Measurements from ENCODE around the gene KRT35. TPM values are rescaled to one million over a fixed set of nuclear protein-coding genes. Genes with fewer than 3 reads are reported as not detected.

Gene KRT35
- total and polyA plus RNA-seq, 2 donors (not counting 3 experiments of a cell fraction or from before 2014, with no cell fraction given) = not detected

- no peaks in the 10 kb centered on the region for H3K9me3 ChIP-seq (replicated peaks; ENCODE audit: control insufficient read depth, insufficient read depth, low read length)
- TF ChIP-seq MYC (IDR thresholded peaks at IDR 0.05; ENCODE audit: low read depth, low read length) (no peak), GATA2 (IDR thresholded peaks at IDR 0.05; ENCODE audit: insufficient read depth, insufficient read length, low read depth, low read length) (no peak), FOS (IDR thresholded peaks at IDR 0.05; ENCODE audit: borderline replicate concordance, insufficient read depth, low read length) (no peak), CTCF (IDR thresholded peaks at IDR 0.05; ENCODE audit: extremely low read depth in 1 of 2, insufficient read depth in 1 of 2, low read depth in 1 of 2, low read length in 2 of 2) (no peak), EZH2 (IDR thresholded peaks at IDR 0.05; ENCODE audit: borderline replicate concordance, low read depth, low read length, severe bottlenecking) (no peak), JUN (IDR thresholded peaks at IDR 0.05; ENCODE audit: borderline replicate concordance, insufficient read depth, insufficient read length, low read depth) (no peak), POLR2AphosphoS5 (IDR thresholded peaks at IDR 0.05; ENCODE audit: insufficient read depth, low read depth, low read length) (no peak), POLR2A (IDR thresholded peaks at IDR 0.05; ENCODE audit: low read depth, low read length) (no peak), MAX (IDR thresholded peaks at IDR 0.05; ENCODE audit: insufficient read depth, insufficient read length) (no peak)
- FAIRE-seq (no peak), DNase-seq (ENCODE audit: low read depth, low spot score) (no peak)
- CTCF ChIA-PET = interaction anchor here (1.0 to 6.3 kb wide), 3 partner anchors 8 to 44 kb away, joined by 3 to 33 read pairs (median 3); no protein-coding TSS in a partner anchor
- no peaks in the 10 kb centered on the region for H4K20me1 ChIP-seq (replicated peaks; ENCODE audit: control insufficient read depth, extremely low read depth, insufficient read depth, low read length)
- no peaks in the 10 kb centered on the region for H3K36me3 ChIP-seq (ENCODE audit: control insufficient read depth in 2 of 2, extremely low read depth in 1 of 2, insufficient read depth in 2 of 2, low read length in 2 of 2)
- POLR2A ChIA-PET = no interaction called here
- no peaks in the 10 kb centered on the region for H3K9me1 ChIP-seq (replicated peaks; ENCODE audit: control insufficient read depth, extremely low read depth, insufficient read depth, low read length)
- peaks cover 10% of the 10 kb centered on the region for H3K4me1 ChIP-seq (ENCODE audit: control insufficient read depth, extremely low read depth, insufficient read depth, low read length)
- H3K9ac ChIP-seq (replicated peaks; ENCODE audit: extremely low read depth, insufficient read depth, low read length) = no peak overlapping the region
- no peak overlapping the region for H3K4me3 ChIP-seq (replicated peaks in 1 of 3; ENCODE audit: insufficient read depth in 1 of 3, low read depth in 1 of 3, low read length in 3 of 3)
- H3K4me2 ChIP-seq (ENCODE audit: insufficient read depth, low read length) = no peak overlapping the region
- H3K79me2 ChIP-seq (ENCODE audit: control insufficient read depth, insufficient read depth, low read length) = no peaks in the 10 kb centered on the region
- no peak overlapping the region for H2AFZ ChIP-seq (ENCODE audit: low read depth, low read length)
- no peaks in the 10 kb centered on the region for H3K27me3 ChIP-seq (ENCODE audit: control insufficient read depth in 2 of 2, insufficient read depth in 2 of 2, low read length in 2 of 2)
- intact Hi-C loops (cut with micrococcal nuclease) (no loop called here), dilution Hi-C loops (cut with MboI; ENCODE audit: extremely low pct_ligation_motif_present, low sequenced_read_pairs) (no loop called here)
- H3K27ac ChIP-seq (ENCODE audit: insufficient read depth, low read depth, low read length) = no peak overlapping the region
- no TSS peak for BruUV-seq (replicated peaks)
Measured at GRCh38 chr17:41504246-41504977, 23.5 kb upstream of the KRT35 start.
